Measurements from ENCODE around the gene SERPINA1.

- no peak for TF ChIP-seq POLR2AphosphoS5 (IDR thresholded peaks at IDR 0.05; ENCODE audit: low read depth, low read length)
- TF ChIP-seq POLR2A (IDR thresholded peaks at IDR 0.05; ENCODE audit: low read depth, low read length), result no peak
- no peak for TF ChIP-seq TAF1 (IDR thresholded peaks at IDR 0.05; ENCODE audit: borderline replicate concordance, low read depth, low read length)
Observed at GRCh38 chr14:94341656-94342333, 46.6 kb downstream of the SERPINA1 start.
